WTC11 (cell line): ENCODE measurements around the gene SDF2L1. TPM values are rescaled to one million over a fixed set of nuclear protein-coding genes. Genes with fewer than 3 reads are reported as not detected.

ENCODE experiments used
- ATAC-seq: fragments of 200-7000 bp; cut with Tn5 transposase; 2 replicates; pipeline ENCODE4 v1.10.0; 2021; ENCODE audit warnings: mild to moderate bottlenecking, moderate library complexity
- CTCF ChIA-PET: fragments of 300-600 bp; sonication (Branson Sonifier 250); formaldehyde crosslinking; loops from one replicate; lab custom pipeline; 2021; ENCODE audit warnings: antibody characterized with exemption; lab: Charles Lee
- POLR2A ChIA-PET: fragments of 350-600 bp; sonication (Branson Sonifier 250); formaldehyde crosslinking; loops from one replicate; lab custom pipeline; 2021; ENCODE audit warnings: antibody characterized with exemption; lab: Charles Lee
- DNase-seq: peaks from one replicate; pipeline ENCODE4 v3.0.0; 2021; ENCODE audit warnings: low spot score
- H3K27ac Mint-ChIP-seq: 2 replicates; pipeline ENCODE4 v1.8.0; 2021; ENCODE audit warnings: mixed read lengths
- H3K27me3 Mint-ChIP-seq: 2 replicates; pipeline ENCODE4 v1.8.0; 2021; ENCODE audit warnings: low read depth, mild to moderate bottlenecking, moderate library complexity, mixed read lengths
- H3K36me3 Mint-ChIP-seq: 2 replicates; pipeline ENCODE4 v1.8.0; 2021; ENCODE audit warnings: mixed read lengths
- H3K4me1 Mint-ChIP-seq: 2 replicates; pipeline ENCODE4 v1.8.0; 2022; ENCODE audit warnings: mixed read lengths
- H3K4me3 Mint-ChIP-seq: 2 replicates; pipeline ENCODE4 v1.8.0; 2021; ENCODE audit warnings: mild to moderate bottlenecking, moderate library complexity, mixed read lengths
- H3K9me3 Mint-ChIP-seq: 2 replicates; pipeline ENCODE4 v1.8.0; 2021; ENCODE audit warnings: mixed read lengths
- ATF3 ChIP-seq: sonication (generic); formaldehyde crosslinking; conservative IDR thresholded peaks from 2 replicates; pipeline ENCODE4 v1.8.1; 2022; ENCODE audit warnings: mild to moderate bottlenecking, missing genetic modification reagents
- CTCF ChIP-seq: fragments of 200-600 bp; IDR thresholded peaks from 2 replicates; pipeline ENCODE4 v1.8.0; 2022; ENCODE audit warnings: antibody characterized with exemption
- E2F1 ChIP-seq: sonication (generic); formaldehyde crosslinking; IDR thresholded peaks from 2 replicates; pipeline ENCODE4 v1.8.0; 2022; ENCODE audit warnings: mild to moderate bottlenecking, missing genetic modification reagents
- E2F4 ChIP-seq: sonication (generic); formaldehyde crosslinking; IDR thresholded peaks from 2 replicates; pipeline ENCODE4 v1.8.1; 2022; ENCODE audit warnings: low read depth, mild to moderate bottlenecking, moderate library complexity, missing genetic modification reagents, borderline replicate concordance
- ELF4 ChIP-seq: sonication (generic); formaldehyde crosslinking; IDR thresholded peaks from 2 replicates; pipeline ENCODE4 v1.8.1; 2022; ENCODE audit warnings: low read depth, mild to moderate bottlenecking, moderate library complexity, missing genetic modification reagents
- ERG ChIP-seq: fragments of 250-450 bp; sonication (Bioruptor Pico); IDR thresholded peaks from 2 replicates; pipeline ENCODE4 v1.8.0; 2021; ENCODE audit warnings: mild to moderate bottlenecking
- FOXJ3 ChIP-seq: sonication (generic); formaldehyde crosslinking; IDR thresholded peaks from 2 replicates; pipeline ENCODE4 v1.9.0; 2021; ENCODE audit warnings: missing genetic modification reagents, mild to moderate bottlenecking, borderline replicate concordance
- FOXK1 ChIP-seq: sonication (generic); formaldehyde crosslinking; IDR thresholded peaks from 2 replicates; pipeline ENCODE4 v1.8.0; 2022; ENCODE audit warnings: mild to moderate bottlenecking, moderate library complexity, missing genetic modification reagents
- HMGA2 ChIP-seq: fragments of 250-450 bp; sonication (Bioruptor Pico); IDR thresholded peaks from 2 replicates; pipeline ENCODE4 v1.4.0; 2021; ENCODE audit warnings: mild to moderate bottlenecking, moderate library complexity
- JUN ChIP-seq: sonication (generic); formaldehyde crosslinking; IDR thresholded peaks from 2 replicates; pipeline ENCODE4 v1.8.0; 2023; ENCODE audit warnings: mild to moderate bottlenecking, missing genetic modification reagents
- MLX ChIP-seq: sonication (generic); formaldehyde crosslinking; IDR thresholded peaks from 2 replicates; pipeline ENCODE4 v1.8.1; 2023; ENCODE audit warnings: mild to moderate bottlenecking, missing genetic modification reagents, moderate library complexity
- MYBL2 ChIP-seq: sonication (generic); formaldehyde crosslinking; IDR thresholded peaks from 2 replicates; pipeline ENCODE4 v1.8.1; 2023; ENCODE audit warnings: mild to moderate bottlenecking, moderate library complexity, missing genetic modification reagents
- NR1H2 ChIP-seq: sonication (generic); formaldehyde crosslinking; IDR thresholded peaks from 2 replicates; pipeline ENCODE4 v1.9.0; 2021; ENCODE audit warnings: mild to moderate bottlenecking, moderate library complexity, missing genetic modification reagents
- OVOL2 ChIP-seq: fragments of 250-450 bp; sonication (Bioruptor Pico); IDR thresholded peaks from 2 replicates; pipeline ENCODE4 v1.9.0; 2021; ENCODE audit warnings: mild to moderate bottlenecking, borderline replicate concordance
- STAT6 ChIP-seq: sonication (generic); formaldehyde crosslinking; conservative IDR thresholded peaks from 2 replicates; pipeline ENCODE4 v1.8.1; 2023; ENCODE audit warnings: mild to moderate bottlenecking, low read depth, missing genetic modification reagents, moderate library complexity
- TP53 ChIP-seq: sonication (generic); formaldehyde crosslinking; IDR thresholded peaks from 2 replicates; pipeline ENCODE4 v1.8.1; 2023; ENCODE audit warnings: mild to moderate bottlenecking, missing genetic modification reagents
- USF1 ChIP-seq: sonication (generic); formaldehyde crosslinking; IDR thresholded peaks from 2 replicates; pipeline ENCODE4 v1.8.0; 2022; ENCODE audit warnings: mild to moderate bottlenecking, missing genetic modification reagents
- USF2 ChIP-seq: sonication (generic); formaldehyde crosslinking; IDR thresholded peaks from 2 replicates; pipeline ENCODE4 v1.8.1; 2023; ENCODE audit warnings: mild to moderate bottlenecking, missing genetic modification reagents, moderate library complexity
- ZMAT4 ChIP-seq: fragments of 250-450 bp; sonication (Bioruptor Pico); IDR thresholded peaks from 2 replicates; pipeline ENCODE4 v1.9.0; 2021; ENCODE audit warnings: mild to moderate bottlenecking
- ZNF121 ChIP-seq: sonication (generic); formaldehyde crosslinking; IDR thresholded peaks from 2 replicates; pipeline ENCODE4 v1.8.0; 2023; ENCODE audit warnings: missing genetic modification reagents
- ZNF219 ChIP-seq: sonication (generic); formaldehyde crosslinking; IDR thresholded peaks from 2 replicates; pipeline ENCODE4 v1.8.0; 2023; ENCODE audit warnings: missing genetic modification reagents, mild to moderate bottlenecking, borderline replicate concordance
- ZNF317 ChIP-seq: sonication (generic); formaldehyde crosslinking; IDR thresholded peaks from 2 replicates; pipeline ENCODE4 v1.8.1; 2023; ENCODE audit warnings: low read depth, mild to moderate bottlenecking, moderate library complexity, missing genetic modification reagents, borderline replicate concordance
- ZNF423 ChIP-seq: fragments of 250-450 bp; sonication (Bioruptor Pico); IDR thresholded peaks from 2 replicates; pipeline ENCODE4 v2.1.2; 2022; ENCODE audit warnings: mild to moderate bottlenecking, moderate library complexity
- total RNA-seq: library from RNA; stranded (reverse); gene quantifications from 3 replicates; pipeline ENCODE4 v1.2.3, GENCODE V29; 2021

SDF2L1 gene
- total RNA-seq, 1 experiment from 2014 or later, result 73.6 TPM

- Mint-ChIP-seq H3K36me3 (peaks cover 5% of the 10 kb centered on the region), H3K9me3 (no peaks in the 10 kb centered on the region; the same call in 1 of the 2 replicates), H3K4me3 (no peak overlapping the region)
- CTCF ChIA-PET, result interaction anchor here (1.0 to 13.4 kb wide), 3 partner anchors 9 to 14 kb away, joined by 3 to 273 read pairs (median 4); partner anchors contain the start of gene SDF2L1
- DNase-seq (no peak), ATAC-seq (no peak)
- TF ChIP-seq NR1H2 (CRISPR knock-in tag), result no peak
- TF ChIP-seq ERG, result no peak
- TF ChIP-seq USF1 (CRISPR knock-in tag), result no peak
- no peak for TF ChIP-seq ZNF423 (CRISPR knock-in tag)
- TF ChIP-seq ATF3, result no peak
- TF ChIP-seq E2F1 (CRISPR knock-in tag), result no peak
- no peak for TF ChIP-seq CTCF
- TF ChIP-seq JUN, result no peak
- TF ChIP-seq USF2 (CRISPR knock-in tag), result no peak
- TF ChIP-seq, all 79 proteins: peak for 0
- peaks cover 15% of the 10 kb centered on the region for H3K27me3 Mint-ChIP-seq
- no peak overlapping the region for H3K27ac Mint-ChIP-seq
- POLR2A ChIA-PET, result no interaction called here
- peaks cover 5% of the 10 kb centered on the region for H3K4me1 Mint-ChIP-seq
Measured at GRCh38 chr22:21632931-21633330, 9.2 kb upstream of the SDF2L1 start.

GRCh38 chr22:21633481-21633880, 8.6 kb upstream of the SDF2L1 start:
- ChIA-PET CTCF (interaction anchor here (1.5 to 13.4 kb wide), 2 partner anchors 8 to 9 kb away, joined by 3 to 273 read pairs; partner anchors contain the start of gene SDF2L1), POLR2A (no interaction called here)
- peaks cover 15% of the 10 kb centered on the region for H3K27me3 Mint-ChIP-seq
- no peak for DNase-seq
- no peak overlapping the region for H3K27ac Mint-ChIP-seq
- ATAC-seq, result no peak
- H3K4me3 Mint-ChIP-seq, result no peak overlapping the region
- no peaks in the 10 kb centered on the region; the same call in 1 of the 2 replicates for H3K9me3 Mint-ChIP-seq
- no peaks in the 10 kb centered on the region for H3K36me3 Mint-ChIP-seq
- H3K4me1 Mint-ChIP-seq, result no peaks in the 10 kb centered on the region
- no peak for TF ChIP-seq JUN
- no peak for TF ChIP-seq USF1 (CRISPR knock-in tag)
- no peak for TF ChIP-seq ZNF317 (CRISPR knock-in tag)
- no peak for TF ChIP-seq FOXJ3 (CRISPR knock-in tag)
- TF ChIP-seq TP53 (CRISPR knock-in tag), result no peak
- no peak for TF ChIP-seq ZMAT4 (CRISPR knock-in tag)
- no peak for TF ChIP-seq E2F4 (CRISPR knock-in tag)
- no peak for TF ChIP-seq MLX (CRISPR knock-in tag)
- no peak for TF ChIP-seq FOXK1 (CRISPR knock-in tag)
- no peak for TF ChIP-seq MYBL2 (CRISPR knock-in tag)
- TF ChIP-seq STAT6, result no peak
- no peak for TF ChIP-seq OVOL2 (CRISPR knock-in tag)
- TF ChIP-seq ZNF121 (CRISPR knock-in tag), result no peak
- TF ChIP-seq ELF4 (CRISPR knock-in tag), result no peak
- no peak for TF ChIP-seq ZNF219
- no peak for TF ChIP-seq HMGA2 (CRISPR knock-in tag)
